HG03039 (cell line): ENCODE measurements around the gene LRRC4B.
"Not testable (repeated sequence)": the region's sequence is repeated elsewhere in the genome, so short reads cannot be mapped to it uniquely, and the experiment has no call there.

Experiments
- ATAC-seq: cut with Tn5 transposase; IDR thresholded peaks from one replicate; pipeline ENCODE4 v1.9.1; 2021; ENCODE audit warnings: mild to moderate bottlenecking, moderate library complexity; ENCODE audit not compliant: unreplicated experiment

LRRC4B gene

GRCh38 chr19:50489461-50490011 is 78.7 kb downstream of the LRRC4B start:
- no peak for ATAC-seq

GRCh38 chr19:50488389-50489194 is 79.6 kb downstream of the LRRC4B start:
- no peak for ATAC-seq

GRCh38 chr19:50486823-50487515 is 81.3 kb downstream of the LRRC4B start:
- ATAC-seq = no peak

GRCh38 chr19:50485284-50485955 is 82.8 kb downstream of the LRRC4B start:
- no peak for ATAC-seq

GRCh38 chr19:50482916-50483315 is 85.3 kb downstream of the LRRC4B start:
- no peak for ATAC-seq

GRCh38 chr19:50482271-50482855 is 85.9 kb downstream of the LRRC4B start:
- no peak for ATAC-seq

GRCh38 chr19:50481351-50482149 is 86.7 kb downstream of the LRRC4B start:
- ATAC-seq = no peak

GRCh38 chr19:50480281-50481111 is 87.7 kb downstream of the LRRC4B start:
- no peak for ATAC-seq

- ATAC-seq = no peak
These were observed 88.4 kb downstream of the LRRC4B start for GRCh38 chr19:50479761-50480251.

- ATAC-seq = no peak
These were observed 89.1 kb downstream of the LRRC4B start for GRCh38 chr19:50478901-50479715.

GRCh38 chr19:50477751-50478515 is 90.3 kb downstream of the LRRC4B start:
- no peak for ATAC-seq

- no peak for ATAC-seq
These were observed 91.4 kb downstream of the LRRC4B start for GRCh38 chr19:50476907-50477238.

- ATAC-seq = peak; percentile 63
These were observed 91.9 kb downstream of the LRRC4B start, which contains the start of the genes EMC10 and GARIN5A for GRCh38 chr19:50476224-50476906. TSS of gene EMC10 (plus strand) at chr19:50476507. CDS start at chr19:50476545, 38 bp downstream. TSS of gene GARIN5A (minus strand) at chr19:50476848. CDS start at chr19:50476388, 460 bp downstream.

- ATAC-seq = no peak
These were observed 92.5 kb downstream of the LRRC4B start for GRCh38 chr19:50475736-50476223.

- ATAC-seq = no peak
These were observed 93.1 kb downstream of the LRRC4B start for GRCh38 chr19:50475101-50475568.

- ATAC-seq = not testable (repeated sequence)
These were observed 94.9 kb downstream of the LRRC4B start for GRCh38 chr19:50473336-50473735.

- no peak for ATAC-seq
These were observed 99.4 kb downstream of the LRRC4B start for GRCh38 chr19:50468818-50469217.
